ENCODE results near the gene ST7.
A peak's percentile ranks its signal among the peaks of the same experiment; 100 is the strongest.

Gene ST7

DNA sequence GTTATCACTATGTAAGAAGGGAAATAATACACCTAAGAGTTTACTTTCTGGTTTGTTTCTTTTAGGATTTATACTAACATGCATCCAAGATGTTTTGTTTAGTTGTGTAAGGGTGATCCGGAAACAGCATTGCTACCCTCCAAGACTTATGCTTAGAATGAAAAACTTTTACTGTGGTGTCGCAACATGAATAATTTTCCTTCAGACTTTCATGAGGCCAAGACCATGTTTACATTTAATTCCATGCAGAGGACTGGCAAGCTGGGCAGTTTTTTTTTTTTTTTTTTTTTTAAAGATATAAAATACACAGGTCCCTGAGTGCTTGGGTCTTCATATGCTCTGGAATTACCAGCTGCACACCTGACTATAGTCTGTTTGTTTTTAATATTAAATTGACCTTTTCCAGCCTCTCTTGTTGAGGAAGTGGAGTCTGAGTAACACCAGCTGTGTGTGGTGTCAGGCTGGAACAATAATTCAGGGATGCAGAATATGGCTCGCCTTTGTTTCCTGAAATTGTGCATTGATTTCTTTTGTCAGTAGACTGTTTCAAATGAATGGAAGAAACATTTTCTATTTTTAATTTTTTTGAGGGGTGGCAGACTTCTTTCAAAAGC lies 81.7 kb downstream of the ST7 start:
- DNase-seq: no peak

DNA sequence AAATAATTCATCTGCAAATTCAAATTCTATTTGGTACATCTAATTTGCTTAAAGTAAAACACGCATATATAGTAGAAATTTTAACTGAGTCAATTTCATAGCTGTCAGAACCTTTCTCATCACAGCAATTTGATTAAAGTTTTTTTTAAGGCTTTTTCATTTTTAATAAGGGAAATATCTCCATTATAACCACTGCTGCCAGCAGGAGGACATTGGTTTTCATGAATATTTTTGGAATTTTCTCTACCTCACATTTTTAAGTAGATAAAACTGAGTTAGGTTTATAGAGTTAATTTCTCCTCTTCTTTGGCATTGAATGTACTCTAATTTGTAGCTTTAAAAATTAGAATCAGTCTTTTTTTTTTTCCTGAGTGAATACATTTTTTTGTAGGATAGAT lies 82.2 kb downstream of the ST7 start:
- DNase-seq: no peak

DNA sequence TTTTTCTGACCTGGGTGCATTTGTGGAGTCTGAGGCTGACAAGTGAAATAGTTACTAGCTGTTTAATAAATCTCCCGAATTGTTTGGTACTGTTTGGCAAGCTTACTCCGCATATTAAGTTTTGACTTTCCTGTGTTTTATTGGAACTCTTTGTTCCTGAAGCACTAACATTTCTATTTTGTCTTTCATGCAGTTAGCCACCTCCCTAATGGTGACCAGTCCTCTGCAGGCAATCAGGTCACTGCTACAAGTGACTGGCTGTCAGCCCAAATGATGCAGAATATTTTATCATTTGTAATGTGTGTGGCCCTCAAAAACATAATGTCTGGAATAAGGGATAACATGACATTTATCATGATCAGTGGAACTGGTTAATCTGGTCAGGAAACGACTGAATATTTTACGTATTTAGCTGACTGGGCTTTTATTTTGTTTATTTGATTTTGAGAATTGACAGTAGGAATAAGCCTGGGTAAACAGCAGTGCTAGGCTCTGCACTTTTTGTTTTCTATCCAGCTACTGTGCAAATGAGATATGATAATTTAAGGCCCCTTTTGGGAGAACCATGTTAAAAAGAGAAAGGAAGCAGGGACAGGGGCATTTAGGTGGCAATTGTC lies 82.9 kb downstream of the ST7 start:
- DNase-seq: no peak

DNA sequence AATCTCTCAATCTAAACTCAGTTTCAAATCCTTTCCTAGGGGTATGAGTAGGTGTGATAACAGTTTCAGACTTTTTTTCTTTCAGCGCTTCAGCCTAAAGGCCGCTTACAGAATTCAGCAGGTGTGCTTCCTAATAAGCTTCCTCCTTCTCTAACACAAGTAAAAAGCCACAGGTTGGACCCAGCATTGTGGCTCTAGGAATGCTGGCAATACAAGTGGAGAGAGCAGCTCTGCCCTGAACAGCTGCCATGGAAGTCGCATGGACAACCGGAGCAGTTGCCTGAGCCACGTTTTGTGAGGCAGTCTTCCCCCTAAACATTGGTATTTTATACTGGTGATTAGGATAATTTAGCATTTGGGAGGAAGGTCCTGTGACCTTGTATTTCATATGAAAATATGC lies 83.5 kb downstream of the ST7 start:
- DNase-seq: no peak

DNA sequence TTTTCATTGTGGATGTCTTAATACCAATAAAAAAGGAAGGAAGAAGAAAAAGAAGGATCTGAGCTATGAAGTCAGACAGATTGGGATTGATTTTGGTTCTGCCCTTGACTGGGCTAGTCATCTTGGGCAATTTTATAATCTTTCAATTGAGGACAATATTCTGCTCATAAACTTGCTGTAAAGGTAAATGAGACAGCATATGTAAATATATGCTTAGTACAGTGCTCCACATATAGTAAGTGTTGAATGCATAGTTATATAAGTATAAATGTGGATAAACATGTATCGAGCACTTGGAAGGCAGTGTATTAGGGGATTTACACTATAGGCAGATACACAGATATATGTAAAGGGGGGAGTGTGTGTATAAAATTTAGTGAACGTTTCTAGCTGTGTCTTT lies 85.1 kb downstream of the ST7 start:
- no peak for DNase-seq

DNA sequence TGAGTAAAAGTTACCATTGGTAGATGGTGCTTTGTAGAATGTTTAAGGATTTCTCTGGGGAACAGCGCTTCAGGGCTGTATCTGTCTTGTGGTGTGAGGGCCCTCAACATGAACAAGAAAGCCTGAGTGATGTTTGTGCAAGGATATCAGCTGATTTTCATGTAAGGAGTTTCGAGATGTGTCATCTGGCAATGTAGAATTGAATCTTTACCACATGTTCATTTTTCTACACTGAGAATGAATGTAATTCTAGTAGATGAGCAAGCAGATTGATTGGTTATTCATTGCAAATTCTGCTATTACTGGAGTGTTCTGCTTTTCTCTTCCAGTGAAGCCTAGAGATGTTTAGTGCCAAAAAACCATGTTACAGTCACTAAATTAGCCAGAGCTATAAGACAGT lies 87.7 kb downstream of the ST7 start:
- no peak for DNase-seq

DNA sequence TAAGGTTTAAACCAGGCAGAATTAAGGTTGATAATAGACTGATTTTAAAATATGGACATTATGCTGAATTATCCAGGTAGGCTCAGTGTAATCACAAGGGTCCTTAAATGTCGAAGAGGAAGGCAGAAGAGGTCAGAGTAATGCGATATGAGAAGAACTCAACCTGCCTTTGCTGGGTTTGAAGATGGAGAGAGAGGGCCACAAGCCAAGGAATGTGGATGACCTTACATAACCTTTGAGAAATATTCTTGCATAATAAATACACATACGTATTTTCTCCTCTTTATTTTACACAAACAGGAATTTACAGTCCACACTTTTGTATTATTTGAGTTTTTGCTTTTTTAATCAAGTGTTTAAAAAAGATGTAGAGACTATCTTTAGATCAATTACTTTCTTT lies 88.5 kb downstream of the ST7 start:
- no peak for DNase-seq

DNA sequence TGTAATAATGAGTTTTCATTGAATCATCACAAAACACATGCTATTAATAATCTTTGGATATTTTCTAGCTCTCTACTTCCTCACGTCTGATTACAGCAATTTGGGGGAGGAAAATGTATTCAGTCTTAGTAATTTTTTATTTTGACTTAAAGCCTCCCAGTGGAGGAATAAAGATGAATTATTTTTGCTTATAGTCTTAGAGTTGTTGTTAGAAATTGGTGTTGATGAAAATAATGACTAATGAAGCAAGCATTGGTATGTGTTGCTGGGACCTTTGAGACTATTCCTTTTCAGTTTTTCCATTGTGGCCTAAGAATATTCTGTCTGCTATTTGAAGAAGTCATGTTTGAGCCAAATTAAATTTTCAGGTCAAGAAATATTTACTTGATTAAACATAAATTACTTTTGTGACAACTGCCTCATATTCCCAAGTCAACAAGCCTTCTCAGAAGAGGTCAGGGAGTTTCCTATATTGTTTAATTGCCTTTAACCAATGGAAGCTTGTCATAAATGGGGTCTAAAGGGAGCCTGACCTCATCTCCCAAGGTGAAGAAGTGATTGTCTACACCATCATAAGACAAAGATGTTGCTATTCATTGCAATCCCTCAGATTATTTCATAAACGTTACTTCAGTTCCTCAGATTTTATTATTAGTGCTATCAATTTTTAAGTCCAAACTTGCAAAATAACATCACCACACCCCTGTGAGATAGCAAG lies 90.0 kb downstream of the ST7 start:
- no peak for DNase-seq

DNA sequence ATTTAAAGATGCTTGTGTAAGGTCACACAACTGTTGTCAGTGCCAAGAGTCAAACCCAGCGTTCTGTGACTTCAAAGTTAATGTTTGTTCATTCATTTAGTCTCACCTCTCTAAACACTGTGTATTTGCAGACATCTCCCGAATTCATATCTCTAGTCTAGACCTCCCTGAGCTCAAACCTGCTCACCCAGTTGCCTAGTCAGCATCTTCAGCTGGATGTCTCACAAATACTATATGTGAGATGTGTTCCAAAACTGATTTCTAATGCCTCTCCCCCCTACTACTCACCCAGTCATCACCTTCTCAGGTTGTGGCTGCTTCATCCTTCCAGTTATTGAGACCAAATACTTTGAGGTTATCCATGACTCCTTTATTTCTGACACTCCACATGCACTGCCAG lies 91.4 kb downstream of the ST7 start:
- DNase-seq: no peak

DNA sequence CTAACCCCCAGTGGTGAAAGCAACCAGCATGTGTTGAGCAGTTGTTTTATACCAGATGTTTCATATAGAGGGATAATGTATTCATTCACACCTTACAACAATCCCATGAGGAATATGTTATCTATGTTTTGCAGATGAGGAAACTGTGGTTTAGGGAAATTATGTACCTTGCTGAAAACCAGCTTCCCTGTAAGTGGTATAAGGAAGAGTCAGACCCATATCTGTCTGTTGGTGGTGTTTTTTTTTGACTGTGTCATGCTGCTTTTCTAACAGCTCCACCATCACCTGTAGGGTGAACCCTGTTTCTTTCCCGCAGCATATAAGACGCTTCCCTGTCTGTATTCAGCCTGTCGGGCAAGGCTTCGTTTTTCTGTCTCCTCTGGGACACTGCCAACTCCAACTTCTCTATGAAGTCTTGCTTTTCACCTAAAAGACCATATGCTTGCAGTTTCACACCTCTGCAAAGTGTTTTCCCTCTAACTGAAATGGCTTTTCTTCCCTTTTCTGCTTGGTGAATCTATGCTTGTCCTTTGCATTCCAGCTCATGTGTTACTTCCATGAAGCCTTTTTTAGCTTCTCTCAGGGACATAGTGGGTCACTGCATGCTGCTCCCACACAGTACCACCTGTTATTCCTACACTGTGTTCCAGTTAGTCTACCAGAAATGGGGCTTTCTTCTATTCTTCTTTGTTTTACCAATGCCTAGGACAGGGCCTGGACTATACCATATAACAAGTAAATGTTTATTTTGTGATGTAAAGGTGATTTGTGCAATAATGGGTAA lies 92.8 kb downstream of the ST7 start:
- DNase-seq: no peak

DNA sequence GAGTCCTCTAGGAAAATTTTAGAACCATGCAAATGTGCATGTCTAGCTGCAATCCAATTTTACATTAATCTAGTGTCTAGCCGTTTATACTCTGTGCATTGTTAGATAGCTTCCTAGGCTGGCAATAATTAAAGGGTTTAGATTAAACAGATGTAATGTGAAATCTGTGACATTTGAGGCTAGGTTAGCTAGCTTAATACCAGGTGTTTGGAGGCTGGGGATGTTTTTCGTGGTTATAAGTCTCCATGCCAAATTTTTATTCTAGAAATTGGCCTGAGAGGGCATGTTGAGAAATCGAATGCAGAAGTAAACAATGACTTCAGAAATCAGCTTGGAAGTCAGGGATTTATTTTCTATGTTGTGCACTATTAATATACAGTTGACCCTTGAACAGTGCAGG lies 94.2 kb downstream of the ST7 start:
- DNase-seq: no peak

DNA sequence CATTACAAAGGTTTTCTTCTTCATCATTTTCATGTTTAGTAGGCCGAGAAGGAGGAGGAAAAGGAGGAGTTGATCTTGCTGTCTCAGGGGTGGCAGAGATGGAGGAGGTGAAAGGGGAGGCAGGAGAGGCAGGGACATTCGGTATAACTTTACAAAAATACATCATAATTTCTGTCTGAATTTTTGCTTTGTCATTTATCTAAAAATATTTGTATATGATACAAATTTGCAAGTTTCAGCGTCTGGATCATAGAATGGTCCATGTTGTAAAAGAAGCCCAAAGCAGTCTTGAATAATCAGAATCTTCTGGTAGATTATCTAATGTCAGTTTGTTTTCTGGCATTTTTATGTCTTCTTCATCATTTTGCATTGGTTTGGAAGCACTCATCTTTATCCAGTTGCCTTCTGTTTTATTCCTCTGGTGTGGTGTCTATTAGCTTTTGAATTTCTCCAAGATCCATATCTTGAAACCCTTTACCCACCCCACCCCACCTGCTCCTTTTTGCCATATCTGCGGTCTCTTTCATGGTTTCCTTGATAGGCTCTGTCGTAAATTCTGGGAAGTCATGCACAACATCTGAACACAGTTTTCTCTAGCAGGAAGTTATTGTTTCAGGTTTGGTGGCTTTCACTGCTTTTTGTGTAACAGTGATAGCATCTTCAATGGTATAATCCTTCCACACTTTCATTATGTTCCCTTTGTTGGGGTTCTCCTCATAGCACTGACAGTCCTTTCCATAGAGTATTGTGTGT lies 95.0 kb downstream of the ST7 start:
- no peak for DNase-seq

DNA sequence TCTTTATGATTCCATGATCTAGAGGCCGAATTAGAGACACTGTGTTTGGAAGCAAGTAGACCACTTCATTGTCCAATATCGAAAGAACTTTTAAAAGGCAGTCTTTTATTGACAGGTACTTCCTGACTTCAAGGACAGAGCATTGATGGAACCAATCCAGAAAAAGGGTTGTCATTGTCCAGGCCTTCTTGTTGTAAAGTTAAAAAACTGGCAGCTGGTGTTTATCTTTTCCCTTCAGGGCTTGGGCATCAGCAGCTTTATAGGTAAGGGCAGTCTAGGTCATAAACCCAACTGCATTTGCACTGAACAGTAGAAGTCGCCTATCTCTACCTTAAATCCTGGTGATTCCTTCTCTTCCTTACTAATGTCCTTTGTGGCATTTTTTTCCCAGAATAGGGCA lies 95.6 kb downstream of the ST7 start:
- peak; percentile 52 for DNase-seq

DNA sequence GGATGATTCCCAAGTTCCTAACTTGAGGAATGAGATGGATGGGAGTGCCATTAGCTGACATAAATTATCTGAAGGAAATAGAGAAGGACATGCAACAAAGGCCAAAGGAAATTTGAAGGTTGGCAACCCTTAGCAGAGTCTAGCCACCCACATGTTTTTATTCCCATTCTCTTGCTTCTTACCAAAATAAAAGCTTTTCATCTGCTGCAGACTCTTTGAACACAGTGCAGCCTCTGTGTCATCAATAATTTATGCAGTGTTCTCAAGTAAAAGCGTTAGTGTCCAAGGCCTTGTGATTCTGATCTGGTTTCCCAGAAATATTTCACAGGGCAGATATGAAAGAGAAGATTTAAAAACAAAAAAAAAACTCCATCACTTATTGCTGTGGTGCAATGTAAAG lies 98.5 kb downstream of the ST7 start:
- DNase-seq: no peak

DNA sequence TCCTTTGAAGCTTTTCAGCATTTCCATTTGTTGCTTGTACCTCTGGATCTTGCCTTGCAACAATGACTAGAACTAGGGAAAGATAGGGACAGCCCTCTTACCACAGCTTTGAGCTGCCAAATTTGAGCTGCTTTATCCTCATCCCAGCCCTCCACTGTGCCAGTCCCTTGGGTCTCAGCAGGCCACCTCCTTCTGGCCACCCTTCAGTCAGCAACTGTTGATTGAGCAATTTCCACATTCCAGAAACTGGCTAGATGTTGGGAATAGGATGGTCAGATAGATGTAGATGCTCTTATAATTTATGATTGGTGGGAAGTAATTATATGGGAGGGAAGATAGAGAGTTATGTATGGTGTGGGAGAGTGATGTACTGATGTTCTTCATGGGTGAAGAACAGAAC lies 100.1 kb downstream of the ST7 start:
- no peak for DNase-seq

DNA sequence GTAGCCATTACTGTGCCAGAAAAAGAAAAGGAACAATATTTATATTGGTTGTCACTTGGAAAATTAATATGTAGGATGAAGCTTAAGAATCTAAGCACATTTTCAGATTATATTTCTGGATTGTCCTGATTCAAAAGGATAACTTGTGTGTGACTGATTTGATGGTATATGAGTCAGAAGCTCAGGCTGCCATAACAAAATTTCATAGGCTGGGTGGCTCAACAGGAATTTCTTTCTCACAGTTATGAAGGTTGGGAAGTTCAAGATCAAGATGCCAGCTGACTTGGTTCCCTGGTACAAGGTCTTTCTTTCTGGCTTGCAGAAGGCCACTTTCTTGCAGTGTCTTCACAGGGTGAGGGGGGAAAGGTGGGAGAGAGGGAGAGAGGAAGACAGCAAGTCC lies 108.5 kb downstream of the ST7 start:
- no peak for DNase-seq

DNA sequence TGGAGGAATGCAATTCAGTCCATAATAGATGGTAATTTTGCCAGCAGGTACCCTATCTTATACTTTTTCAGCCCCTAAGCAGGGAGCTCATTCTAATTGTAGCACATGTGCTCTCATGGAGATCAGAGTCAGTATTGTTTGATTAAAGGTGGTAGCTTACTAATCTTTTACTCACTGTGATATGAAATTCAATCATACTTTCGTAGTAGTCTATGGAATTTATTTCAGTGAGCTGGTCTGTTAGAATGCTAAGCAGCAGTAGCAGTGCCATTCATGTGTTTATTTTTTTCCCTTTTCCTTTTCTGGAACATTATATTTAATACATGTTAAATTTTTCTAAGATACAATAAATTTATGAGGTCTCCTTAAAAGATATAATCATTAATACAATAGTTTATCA lies 109.0 kb downstream of the ST7 start:
- no peak for DNase-seq

DNA sequence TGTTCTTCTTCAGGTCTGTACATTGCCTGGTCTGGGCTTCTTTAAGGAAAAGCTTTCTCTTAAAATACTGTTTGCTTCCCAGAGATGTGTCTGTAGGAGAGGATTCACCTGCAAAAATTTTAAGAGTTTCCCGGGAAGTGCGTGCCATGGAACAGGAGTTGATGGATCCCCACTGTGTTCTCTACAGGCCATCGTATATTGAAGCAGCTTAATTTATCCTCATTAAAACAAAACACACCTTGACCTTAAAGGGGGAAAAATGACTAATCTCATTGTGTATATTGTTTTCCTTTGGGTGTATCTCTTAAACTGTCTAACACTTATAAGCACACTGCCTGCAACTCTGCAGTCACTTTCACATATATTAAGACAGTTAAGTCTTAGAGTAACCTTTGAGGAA lies 111.4 kb downstream of the ST7 start:
- no peak for DNase-seq

DNA sequence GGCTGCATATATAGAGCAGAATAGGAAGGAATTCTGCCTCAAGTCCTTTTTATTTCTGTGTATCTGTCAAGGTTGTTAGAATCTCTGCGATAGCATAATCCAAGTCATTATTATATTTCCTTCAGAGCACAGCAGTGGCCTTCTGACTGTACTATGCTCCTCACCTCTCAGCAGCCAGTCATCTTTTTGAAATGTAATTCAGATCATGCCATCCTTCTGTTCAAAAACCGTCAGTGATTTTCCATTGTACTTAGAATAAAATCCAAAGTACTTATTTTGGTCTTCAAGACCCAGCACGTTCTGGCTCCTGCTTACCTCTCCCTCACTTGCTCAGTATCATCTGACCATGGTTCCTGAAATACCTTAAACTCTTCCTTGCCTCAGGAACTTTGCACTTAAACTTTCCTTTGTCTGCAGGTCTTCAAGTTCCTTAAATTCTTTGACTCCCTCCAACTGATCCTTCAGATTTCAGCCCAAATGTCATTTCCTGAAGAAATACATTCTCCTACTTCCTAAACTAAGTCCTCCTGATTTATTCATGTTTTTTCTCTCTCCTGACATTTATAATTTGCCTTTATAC lies 112.4 kb downstream of the ST7 start:
- DNase-seq: no peak

DNA sequence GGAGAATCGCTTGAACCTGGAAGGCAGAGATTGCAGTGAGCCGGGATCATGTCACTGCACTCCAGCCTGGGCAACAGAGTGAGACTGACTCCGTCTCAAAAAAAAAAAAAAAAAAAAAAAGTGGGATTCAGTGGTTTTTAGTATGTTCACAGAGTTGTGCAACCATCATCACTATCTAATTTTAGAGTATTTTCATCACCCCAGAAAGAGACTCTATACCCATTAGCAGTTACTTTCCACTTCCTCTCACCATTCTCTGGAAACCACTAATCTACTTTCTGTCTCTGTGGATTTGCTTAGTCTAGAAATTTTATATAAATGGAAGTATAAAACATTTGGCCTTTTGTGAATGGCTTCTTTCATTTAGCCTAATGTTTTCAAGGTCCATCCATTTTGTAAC lies 113.4 kb downstream of the ST7 start:
- no peak for DNase-seq

DNA sequence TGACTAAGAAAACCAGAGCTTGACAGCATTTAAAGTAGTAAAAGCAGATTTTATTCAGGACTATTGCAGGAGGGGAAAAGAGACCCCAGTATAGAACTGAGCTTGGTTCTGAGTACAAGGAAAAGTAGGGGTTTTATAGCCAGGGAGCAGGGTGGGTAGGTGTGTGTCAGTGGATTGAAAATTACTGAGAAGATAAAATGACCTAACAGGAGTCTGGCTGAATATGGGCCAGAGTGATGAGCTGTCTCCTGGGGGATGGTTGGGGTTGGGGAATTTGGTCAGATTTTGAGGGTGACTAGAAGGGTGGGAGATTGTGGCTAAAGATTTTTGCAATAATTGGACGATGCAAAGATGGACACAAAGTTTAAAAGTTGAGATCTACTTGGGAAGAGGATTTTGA lies 114.0 kb downstream of the ST7 start:
- no peak for DNase-seq

DNA sequence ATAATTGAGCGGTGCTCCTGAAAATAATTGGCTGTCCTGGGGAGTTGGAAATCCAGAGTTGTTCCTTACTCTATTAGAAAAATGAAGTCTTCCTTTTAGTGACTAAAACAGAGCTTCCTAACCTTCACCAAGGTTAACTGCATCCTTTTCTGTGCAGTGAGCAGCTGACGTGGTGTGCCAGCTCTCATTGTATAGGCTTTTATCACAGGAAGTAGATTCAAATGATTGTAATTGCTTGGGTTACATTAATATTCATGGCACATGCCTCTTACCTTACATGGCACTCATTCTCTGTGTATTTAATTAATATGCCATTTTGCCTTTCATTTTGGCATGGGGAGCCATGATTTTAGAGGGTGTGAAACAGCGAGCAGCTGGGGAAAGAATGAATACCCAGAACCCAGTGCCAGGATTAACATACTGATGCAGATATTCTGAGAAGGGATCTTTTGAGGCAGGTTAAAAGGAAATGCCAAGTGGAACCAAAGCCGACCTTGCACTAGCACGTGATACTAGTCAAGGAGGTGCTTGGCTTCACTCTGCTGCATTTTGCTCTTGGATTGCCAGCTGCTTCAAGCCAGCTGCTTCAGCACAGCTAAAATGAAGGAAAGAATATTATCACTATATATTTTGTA lies 115.3 kb downstream of the ST7 start:
- DNase-seq: peak; percentile 82
